Measurements from ENCODE around the gene TBL3. TPM values are rescaled to one million over a fixed set of nuclear protein-coding genes. Genes with fewer than 3 reads are reported as not detected.

TBL3 gene
- polyA plus RNA-seq, 1 donor from 2014 or later = 21.4 TPM

GRCh38 chr16:1991135-1991551 is 19.3 kb downstream of the TBL3 start:
- Histone ChIP-seq H3K79me2 (replicated peaks; ENCODE audit: insufficient read depth, low read length) (no peaks in the 10 kb centered on the region), H3K9me2 (ENCODE audit: insufficient read depth, low read length) (no peaks in the 10 kb centered on the region), H3K4me2 (ENCODE audit: low read length) (peak overlapping the region; percentile 77), H3K4me3 (ENCODE audit: low read length) (peak overlapping the region; percentile 88), H3K9ac (ENCODE audit: low read length) (peak overlapping the region; percentile 80), H3K27me3 (ENCODE audit: insufficient read depth, low read depth, low read length) (peaks cover 21% of the 10 kb centered on the region), H3K36me3 (ENCODE audit: insufficient read depth, low read length) (no peaks in the 10 kb centered on the region), H3K27ac (ENCODE audit: low read length) (no peak overlapping the region), H3K9me3 (ENCODE audit: low read length) (no peaks in the 10 kb centered on the region), H3F3A (ENCODE audit: insufficient read depth, low read length, poor library complexity, severe bottlenecking) (no peaks in the 10 kb centered on the region), H4K20me1 (ENCODE audit: insufficient read depth) (no peaks in the 10 kb centered on the region), H2AFZ (ENCODE audit: low read depth, low read length) (no peak overlapping the region)
- TF ChIP-seq TAF1 (IDR thresholded peaks at IDR 0.05; ENCODE audit: low read depth) (no peak), EZH2 (IDR thresholded peaks at IDR 0.05; ENCODE audit: borderline replicate concordance, insufficient read depth, low read length, poor library complexity, severe bottlenecking) (no peak), SMC3 (conservative IDR thresholded peaks at IDR 0.05; ENCODE audit: poor library complexity) (no peak), CTCF (IDR thresholded peaks at IDR 0.05; ENCODE audit: poor library complexity, severe bottlenecking) (no peak), REST (IDR thresholded peaks at IDR 0.05; ENCODE audit: borderline replicate concordance) (no peak), MXI1 (conservative IDR thresholded peaks at IDR 0.05; ENCODE audit: poor library complexity, severe bottlenecking) (no peak), RAD21 (conservative IDR thresholded peaks at IDR 0.05) (no peak), POLR2AphosphoS5 (IDR thresholded peaks at IDR 0.05) (no peak), EP300 (conservative IDR thresholded peaks at IDR 0.05; ENCODE audit: poor library complexity, severe bottlenecking) (no peak)

DNA sequence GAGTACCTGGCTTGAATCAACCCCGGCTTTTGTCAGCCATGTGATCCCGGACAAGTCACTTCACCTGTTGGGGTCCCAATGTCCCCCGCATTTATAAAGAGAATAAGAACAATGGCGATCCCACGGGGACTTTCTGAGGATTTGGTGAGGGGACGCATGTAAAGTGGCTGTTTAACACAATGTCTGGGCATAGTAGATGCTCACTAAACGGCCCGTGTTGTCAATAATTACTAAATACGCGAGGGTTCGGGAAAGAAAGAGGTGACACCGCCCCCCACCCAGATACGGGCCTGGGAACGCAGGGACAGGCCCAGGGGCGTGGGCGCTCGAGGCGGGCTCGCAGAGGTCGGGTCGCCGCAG is 19.7 kb downstream of the TBL3 start:
- TF ChIP-seq EP300 (conservative IDR thresholded peaks at IDR 0.05; ENCODE audit: poor library complexity, severe bottlenecking) (no peak), EZH2 (IDR thresholded peaks at IDR 0.05; ENCODE audit: borderline replicate concordance, insufficient read depth, low read length, poor library complexity, severe bottlenecking) (no peak), REST (IDR thresholded peaks at IDR 0.05; ENCODE audit: borderline replicate concordance) (no peak), MXI1 (conservative IDR thresholded peaks at IDR 0.05; ENCODE audit: poor library complexity, severe bottlenecking) (no peak), TAF1 (IDR thresholded peaks at IDR 0.05; ENCODE audit: low read depth) (no peak), RAD21 (conservative IDR thresholded peaks at IDR 0.05) (no peak)
- H3K9me3 ChIP-seq (ENCODE audit: low read length) = no peaks in the 10 kb centered on the region
- H3K9me2 ChIP-seq (ENCODE audit: insufficient read depth, low read length) = no peaks in the 10 kb centered on the region
- H3F3A ChIP-seq (ENCODE audit: insufficient read depth, low read length, poor library complexity, severe bottlenecking) = no peaks in the 10 kb centered on the region
- peak overlapping the region; percentile 88 for H3K4me3 ChIP-seq (ENCODE audit: low read length)
- no peak overlapping the region for H2AFZ ChIP-seq (ENCODE audit: low read depth, low read length)
- H3K4me2 ChIP-seq (ENCODE audit: low read length) = no peak overlapping the region
- H4K20me1 ChIP-seq (ENCODE audit: insufficient read depth) = no peaks in the 10 kb centered on the region
- H3K36me3 ChIP-seq (ENCODE audit: insufficient read depth, low read length) = no peaks in the 10 kb centered on the region
- no peak overlapping the region for H3K9ac ChIP-seq (ENCODE audit: low read length)
- no peaks in the 10 kb centered on the region for H3K79me2 ChIP-seq (replicated peaks; ENCODE audit: insufficient read depth, low read length)
- H3K27me3 ChIP-seq (ENCODE audit: insufficient read depth, low read depth, low read length) = peaks cover 21% of the 10 kb centered on the region
- H3K27ac ChIP-seq (ENCODE audit: low read length) = no peak overlapping the region

Measured in neural cell (in vitro differentiated cells).